ENCODE data around the gene NCOR1. TPM values are rescaled to one million over a fixed set of nuclear protein-coding genes. Genes with fewer than 3 reads are reported as not detected.

The NCOR1 gene
- total RNA-seq, 1 donor from 2014 or later, result 75.3 TPM

- Histone ChIP-seq H3K36me3 (ENCODE audit: control insufficient read depth, insufficient read depth, low read length) (no peaks in the 10 kb centered on the region), H3K4me3 (ENCODE audit: low read depth, low read length) (no peak overlapping the region), H3K27me3 (ENCODE audit: control insufficient read depth, insufficient read depth, low read length) (no peaks in the 10 kb centered on the region)
- TF ChIP-seq CTCF (IDR thresholded peaks at IDR 0.05; ENCODE audit: insufficient read depth, low read length, severe bottlenecking), result no peak
- DNase-seq (ENCODE audit: low read depth), result no peak
- no peak for FAIRE-seq
Measured at GRCh38 chr17:16191604-16192003, 23.7 kb downstream of the NCOR1 start.

DNA sequence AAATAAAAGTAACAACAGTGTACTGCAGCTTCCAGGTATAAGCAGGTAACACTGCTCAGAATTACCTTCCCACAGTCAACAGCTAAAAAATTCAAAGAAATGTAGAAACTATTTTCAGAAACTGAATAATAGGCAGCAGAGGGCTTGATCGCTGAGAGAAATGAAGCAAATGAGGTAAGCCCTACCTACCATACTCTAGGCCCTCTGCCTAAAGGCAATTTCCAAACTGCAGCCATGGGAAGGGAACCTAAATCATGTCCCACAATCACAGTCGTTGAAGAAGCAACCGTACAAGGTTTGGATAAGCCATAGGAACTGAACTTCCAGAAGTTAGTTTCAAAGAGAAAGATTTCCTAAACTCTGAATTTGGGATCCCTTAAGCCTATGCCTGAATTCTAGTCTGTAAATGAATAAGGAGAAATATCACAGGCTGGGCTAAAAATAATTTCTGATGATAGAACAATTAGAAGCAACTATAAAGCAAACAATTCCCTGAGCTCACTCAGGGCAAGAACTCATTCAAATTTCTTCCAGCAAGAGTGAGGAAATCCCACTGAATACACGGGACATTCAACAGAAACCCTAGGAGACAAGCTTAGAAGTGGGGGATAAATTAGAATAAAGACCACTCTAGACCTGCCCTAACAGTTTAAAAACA, 24.5 kb downstream of the NCOR1 start:
- DNase-seq (ENCODE audit: low read depth) (no peak), FAIRE-seq (no peak)
- Histone ChIP-seq H3K36me3 (ENCODE audit: control insufficient read depth, insufficient read depth, low read length) (peaks cover 1% of the 10 kb centered on the region), H3K27me3 (ENCODE audit: control insufficient read depth, insufficient read depth, low read length) (no peaks in the 10 kb centered on the region), H3K4me3 (ENCODE audit: low read depth, low read length) (no peak overlapping the region)
- TF ChIP-seq CTCF (IDR thresholded peaks at IDR 0.05; ENCODE audit: insufficient read depth, low read length, severe bottlenecking), result no peak

DNA sequence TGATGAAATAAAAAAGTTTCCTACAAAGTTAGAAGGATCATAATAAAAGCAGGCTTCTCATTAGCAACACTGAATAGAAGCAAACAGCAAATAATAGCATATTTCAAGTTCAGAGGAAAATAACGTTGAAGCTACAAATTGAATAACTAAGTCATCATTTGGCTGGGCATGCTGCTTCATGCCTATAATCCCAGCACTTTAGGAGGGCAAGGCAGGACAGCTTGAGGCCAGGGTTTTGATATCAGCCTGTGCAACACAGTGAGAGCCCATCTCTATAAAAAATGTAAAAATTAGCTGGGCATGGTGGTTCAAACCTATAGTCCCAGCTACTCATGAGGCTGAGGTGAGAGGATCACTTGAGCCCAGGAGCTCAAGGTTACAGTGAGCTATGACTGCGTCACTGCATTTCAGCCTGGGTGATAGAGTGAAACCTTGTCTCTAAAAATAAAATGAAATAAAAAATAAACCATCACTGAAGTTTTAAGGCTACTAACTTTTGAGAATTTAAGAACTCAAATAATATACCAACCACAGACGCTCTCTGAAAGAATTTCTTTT, 25.5 kb downstream of the NCOR1 start:
- TF ChIP-seq CTCF (IDR thresholded peaks at IDR 0.05; ENCODE audit: insufficient read depth, low read length, severe bottlenecking), result no peak
- DNase-seq (ENCODE audit: low read depth) (peak; percentile 72), FAIRE-seq (no peak)
- Histone ChIP-seq H3K4me3 (ENCODE audit: low read depth, low read length) (no peak overlapping the region), H3K36me3 (ENCODE audit: control insufficient read depth, insufficient read depth, low read length) (peaks cover 1% of the 10 kb centered on the region), H3K27me3 (ENCODE audit: control insufficient read depth, insufficient read depth, low read length) (no peaks in the 10 kb centered on the region)

GRCh38 chr17:16187642-16188041, 27.7 kb downstream of the NCOR1 start:
- Histone ChIP-seq H3K27me3 (ENCODE audit: control insufficient read depth, insufficient read depth, low read length) (no peaks in the 10 kb centered on the region), H3K36me3 (ENCODE audit: control insufficient read depth, insufficient read depth, low read length) (peaks cover 1% of the 10 kb centered on the region), H3K4me3 (ENCODE audit: low read depth, low read length) (no peak overlapping the region)
- FAIRE-seq (no peak), DNase-seq (ENCODE audit: low read depth) (no peak)
- no peak for TF ChIP-seq CTCF (IDR thresholded peaks at IDR 0.05; ENCODE audit: insufficient read depth, low read length, severe bottlenecking)

DNA sequence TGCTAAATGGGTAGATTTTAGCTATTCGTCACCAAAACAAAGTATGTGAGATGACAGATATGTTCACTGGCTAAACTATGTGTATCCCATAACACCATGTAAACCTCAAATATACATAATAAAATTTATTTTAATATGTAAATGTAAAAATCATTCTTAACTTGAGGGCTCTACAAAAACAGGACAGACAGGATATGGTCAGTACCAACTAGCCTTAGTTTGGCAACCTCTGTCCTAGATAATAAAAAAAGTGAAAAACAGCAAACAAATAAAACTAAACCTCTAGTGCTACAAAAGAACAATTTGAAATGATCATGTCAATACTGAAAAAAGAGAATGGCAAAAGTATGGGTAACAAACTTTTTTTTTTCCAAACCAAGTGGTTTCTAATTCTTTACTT, 33.8 kb downstream of the NCOR1 start:
- Histone ChIP-seq H3K36me3 (ENCODE audit: control insufficient read depth, insufficient read depth, low read length) (peaks cover 1% of the 10 kb centered on the region), H3K27me3 (ENCODE audit: control insufficient read depth, insufficient read depth, low read length) (no peaks in the 10 kb centered on the region), H3K4me3 (ENCODE audit: low read depth, low read length) (no peak overlapping the region)
- FAIRE-seq (no peak), DNase-seq (ENCODE audit: low read depth) (no peak)
- no peak for TF ChIP-seq CTCF (IDR thresholded peaks at IDR 0.05; ENCODE audit: insufficient read depth, low read length, severe bottlenecking)

DNA sequence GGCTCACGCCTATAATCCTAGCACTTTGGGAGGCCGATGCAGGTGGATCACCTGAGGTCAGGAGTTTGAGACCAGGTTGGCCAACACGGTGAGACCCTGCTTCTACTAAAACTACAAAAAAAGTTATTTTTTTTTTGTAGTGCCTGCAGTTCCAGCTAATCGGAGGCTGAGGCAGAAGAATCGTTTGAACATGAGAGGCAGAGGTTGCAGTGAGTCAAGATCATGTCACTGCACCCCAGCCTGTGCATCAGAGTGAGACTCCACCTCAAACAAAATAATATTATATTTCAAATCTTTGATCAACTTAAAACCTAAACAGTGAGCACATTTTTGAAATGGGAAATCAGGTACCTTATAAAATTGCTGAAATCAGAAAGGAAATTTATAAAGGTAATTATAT, 36.5 kb downstream of the NCOR1 start:
- TF ChIP-seq CTCF (IDR thresholded peaks at IDR 0.05; ENCODE audit: insufficient read depth, low read length, severe bottlenecking), result no peak
- DNase-seq (ENCODE audit: low read depth) (peak; percentile 43), FAIRE-seq (no peak)
- H3K4me3 ChIP-seq (ENCODE audit: low read depth, low read length), result no peak overlapping the region
- H3K27me3 ChIP-seq (ENCODE audit: control insufficient read depth, insufficient read depth, low read length), result no peaks in the 10 kb centered on the region
- peaks cover 1% of the 10 kb centered on the region for H3K36me3 ChIP-seq (ENCODE audit: control insufficient read depth, insufficient read depth, low read length)

Measured in bronchial epithelial cell (primary cell).